ENCODE results near the gene OAS2.

OAS2 gene

DNA sequence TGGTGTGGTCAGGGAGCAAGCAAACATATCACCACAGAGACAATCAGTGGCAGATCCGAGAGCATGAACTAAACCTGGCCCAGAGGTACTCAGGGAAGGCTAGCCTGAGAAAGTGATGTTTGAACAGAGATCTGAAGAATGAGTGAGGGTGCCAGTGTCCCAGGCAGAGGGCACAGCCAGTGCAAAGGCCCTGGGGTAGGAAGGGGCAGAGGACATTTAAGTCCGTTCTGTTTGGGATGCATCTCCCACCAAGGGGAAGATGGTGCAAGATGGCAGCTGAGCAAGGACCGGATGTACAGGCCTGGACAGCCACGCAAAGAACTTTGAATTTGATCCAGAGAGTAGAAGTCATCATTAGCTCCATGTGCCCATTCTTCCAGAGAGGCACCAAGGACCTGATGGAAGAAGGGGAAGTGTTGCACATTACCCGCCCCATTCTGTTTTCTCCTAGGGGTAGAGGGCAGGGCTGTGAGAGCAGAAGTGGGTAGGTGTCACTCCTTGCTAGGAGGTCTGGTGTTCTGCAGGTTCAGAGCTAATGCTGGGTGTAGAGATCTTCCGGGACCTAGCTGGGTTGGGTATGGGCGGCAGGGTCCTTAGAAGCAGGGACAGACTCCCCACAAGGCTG, 82.1 kb downstream of the OAS2 start:
- DNase-seq = no peak

DNA sequence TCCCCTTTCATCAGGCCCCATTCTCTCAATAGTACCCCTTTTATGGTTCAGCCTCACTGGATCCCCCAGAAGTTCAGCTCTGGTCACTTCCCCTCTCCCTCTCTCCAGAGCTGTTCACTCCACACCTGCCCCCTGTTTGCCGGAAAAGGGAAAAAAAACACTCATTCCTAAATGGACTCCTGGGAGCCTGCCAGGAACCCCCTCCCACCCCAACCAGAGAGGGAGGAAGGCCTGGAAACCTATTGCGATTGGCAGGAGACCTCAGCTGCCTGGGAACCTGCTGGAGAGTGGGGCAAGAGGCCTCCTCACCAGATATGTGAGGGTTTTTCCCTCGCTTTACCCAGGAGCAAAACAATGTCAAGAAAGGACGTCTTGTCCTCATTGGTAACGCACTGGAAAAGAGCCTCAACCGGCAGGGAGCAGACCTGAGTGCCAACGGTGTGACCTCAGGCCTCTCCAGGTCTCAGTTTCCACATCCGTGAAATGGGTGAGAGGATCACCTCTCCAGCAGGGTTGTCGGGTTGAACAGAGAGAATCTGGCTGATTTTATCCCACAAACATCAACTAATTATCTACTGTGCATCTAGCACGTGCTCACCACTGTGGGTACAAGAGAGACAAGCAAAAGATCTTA, 82.9 kb downstream of the OAS2 start:
- no peak for DNase-seq
